ENCODE data around the gene ETFA. TPM values are rescaled to one million over a fixed set of nuclear protein-coding genes. Genes with fewer than 3 reads are reported as not detected.
A peak's percentile ranks its signal among the peaks of the same experiment; 100 is the strongest.

Gene ETFA
- total RNA-seq, 2 experiments from 2014 or later: 86.1 to 87.6 TPM

- H3K36me3 Mint-ChIP-seq: peaks cover 62% of the 10 kb centered on the region
- H3K27ac Mint-ChIP-seq: no peak overlapping the region
- H3K4me3 Mint-ChIP-seq: no peak overlapping the region
- ATAC-seq (ENCODE audit: low read depth) (no peak), DNase-seq (no peak)
- H3K4me1 Mint-ChIP-seq: peaks cover 6% of the 10 kb centered on the region
- H3K9me3 Mint-ChIP-seq: peaks cover 19% of the 10 kb centered on the region
- H3K27me3 Mint-ChIP-seq: no peaks in the 10 kb centered on the region
- POLR2A ChIA-PET: no interaction called here
These were observed 50.9 kb downstream of the ETFA start for GRCh38 chr15:76260246-76260938.

- H3K36me3 Mint-ChIP-seq: peaks cover 54% of the 10 kb centered on the region
- H3K4me3 Mint-ChIP-seq: no peak overlapping the region
- peaks cover 15% of the 10 kb centered on the region for H3K9me3 Mint-ChIP-seq
- peaks cover 6% of the 10 kb centered on the region for H3K4me1 Mint-ChIP-seq
- H3K27me3 Mint-ChIP-seq: no peaks in the 10 kb centered on the region
- H3K27ac Mint-ChIP-seq: no peak overlapping the region
- POLR2A ChIA-PET: no interaction called here
- DNase-seq: no peak
- ATAC-seq (ENCODE audit: low read depth): no peak
These were observed 51.9 kb downstream of the ETFA start for GRCh38 chr15:76259392-76259791.

- H3K4me3 Mint-ChIP-seq: no peak overlapping the region
- no peak for ATAC-seq (ENCODE audit: low read depth)
- H3K27ac Mint-ChIP-seq: no peak overlapping the region
- H3K9me3 Mint-ChIP-seq: peaks cover 10% of the 10 kb centered on the region
- H3K36me3 Mint-ChIP-seq: peaks cover 47% of the 10 kb centered on the region
- H3K27me3 Mint-ChIP-seq: no peaks in the 10 kb centered on the region
- H3K4me1 Mint-ChIP-seq: peaks cover 6% of the 10 kb centered on the region
- POLR2A ChIA-PET: no interaction called here
- no peak for DNase-seq
These were observed 52.8 kb downstream of the ETFA start for GRCh38 chr15:76258460-76258859.

- H3K36me3 Mint-ChIP-seq: peaks cover 12% of the 10 kb centered on the region
- no peak for ATAC-seq (ENCODE audit: low read depth)
- H3K27ac Mint-ChIP-seq: no peak overlapping the region
- no peak for DNase-seq
- no peaks in the 10 kb centered on the region for H3K4me1 Mint-ChIP-seq
- POLR2A ChIA-PET: no interaction called here
- no peaks in the 10 kb centered on the region for H3K9me3 Mint-ChIP-seq
- H3K27me3 Mint-ChIP-seq: no peaks in the 10 kb centered on the region
- H3K4me3 Mint-ChIP-seq: no peak overlapping the region
These were observed 57.4 kb downstream of the ETFA start for GRCh38 chr15:76253691-76254473.

GRCh38 chr15:76252249-76252648 lies 59.0 kb downstream of the ETFA start:
- Mint-ChIP-seq H3K27ac (no peak overlapping the region), H3K27me3 (no peaks in the 10 kb centered on the region)
- ATAC-seq (ENCODE audit: low read depth): no peak

GRCh38 chr15:76251717-76252116 lies 59.6 kb downstream of the ETFA start:
- POLR2A ChIA-PET: no interaction called here
- Mint-ChIP-seq H3K36me3 (peaks cover 7% of the 10 kb centered on the region), H3K4me1 (no peaks in the 10 kb centered on the region), H3K9me3 (no peaks in the 10 kb centered on the region), H3K27ac (no peak overlapping the region), H3K27me3 (no peaks in the 10 kb centered on the region), H3K4me3 (no peak overlapping the region)
- ATAC-seq (ENCODE audit: low read depth): no peak
- DNase-seq: no peak

More at GRCh38 chr15:76252249-76252648, 59.0 kb downstream of the ETFA start:
- Mint-ChIP-seq H3K4me3 (no peak overlapping the region), H3K4me1 (no peaks in the 10 kb centered on the region), H3K36me3 (peaks cover 10% of the 10 kb centered on the region), H3K9me3 (no peaks in the 10 kb centered on the region)
- no peak for DNase-seq
- POLR2A ChIA-PET: no interaction called here

- Mint-ChIP-seq H3K4me3 (no peak overlapping the region), H3K36me3 (peaks cover 8% of the 10 kb centered on the region), H3K27me3 (no peaks in the 10 kb centered on the region), H3K9me3 (no peaks in the 10 kb centered on the region), H3K27ac (no peak overlapping the region), H3K4me1 (no peaks in the 10 kb centered on the region)
- ATAC-seq (ENCODE audit: low read depth): no peak
- DNase-seq: no peak
- POLR2A ChIA-PET: no interaction called here
These were observed 66.1 kb downstream of the ETFA start for GRCh38 chr15:76245072-76245610.

- ATAC-seq (ENCODE audit: low read depth) (no peak), DNase-seq (no peak)
- H3K27me3 Mint-ChIP-seq: no peaks in the 10 kb centered on the region
- POLR2A ChIA-PET: no interaction called here
- H3K27ac Mint-ChIP-seq: no peak overlapping the region
- no peaks in the 10 kb centered on the region for H3K9me3 Mint-ChIP-seq
- peaks cover 11% of the 10 kb centered on the region for H3K36me3 Mint-ChIP-seq
- no peak overlapping the region for H3K4me3 Mint-ChIP-seq
- H3K4me1 Mint-ChIP-seq: no peaks in the 10 kb centered on the region
These were observed 71.5 kb downstream of the ETFA start for GRCh38 chr15:76239786-76240185.

GRCh38 chr15:76236350-76236749 lies 74.9 kb downstream of the ETFA start:
- Mint-ChIP-seq H3K4me3 (no peak overlapping the region), H3K27me3 (no peaks in the 10 kb centered on the region), H3K27ac (no peak overlapping the region), H3K4me1 (no peaks in the 10 kb centered on the region), H3K9me3 (no peaks in the 10 kb centered on the region), H3K36me3 (peaks cover 3% of the 10 kb centered on the region)
- DNase-seq (no peak), ATAC-seq (ENCODE audit: low read depth) (no peak)
- POLR2A ChIA-PET: no interaction called here

GRCh38 chr15:76235186-76235826 lies 76.0 kb downstream of the ETFA start:
- Mint-ChIP-seq H3K4me1 (no peaks in the 10 kb centered on the region), H3K9me3 (no peaks in the 10 kb centered on the region), H3K4me3 (no peak overlapping the region), H3K27me3 (no peaks in the 10 kb centered on the region), H3K27ac (no peak overlapping the region), H3K36me3 (peaks cover 6% of the 10 kb centered on the region)
- no peak for DNase-seq
- ATAC-seq (ENCODE audit: low read depth): peak; percentile 60
- POLR2A ChIA-PET: no interaction called here

- no peak overlapping the region for H3K27ac Mint-ChIP-seq
- no peaks in the 10 kb centered on the region for H3K4me1 Mint-ChIP-seq
- POLR2A ChIA-PET: no interaction called here
- H3K9me3 Mint-ChIP-seq: no peaks in the 10 kb centered on the region
- H3K4me3 Mint-ChIP-seq: no peak overlapping the region
- DNase-seq: no peak
- no peak for ATAC-seq (ENCODE audit: low read depth)
- no peaks in the 10 kb centered on the region for H3K27me3 Mint-ChIP-seq
- peaks cover 3% of the 10 kb centered on the region for H3K36me3 Mint-ChIP-seq
These were observed 76.9 kb downstream of the ETFA start for GRCh38 chr15:76234337-76234889.

- Mint-ChIP-seq H3K27me3 (no peaks in the 10 kb centered on the region), H3K4me3 (no peak overlapping the region), H3K27ac (no peak overlapping the region), H3K36me3 (peaks cover 3% of the 10 kb centered on the region), H3K9me3 (no peaks in the 10 kb centered on the region), H3K4me1 (no peaks in the 10 kb centered on the region)
- ATAC-seq (ENCODE audit: low read depth) (no peak), DNase-seq (no peak)
- POLR2A ChIA-PET: no interaction called here
These were observed 77.3 kb downstream of the ETFA start for GRCh38 chr15:76233921-76234320.

- POLR2A ChIA-PET: no interaction called here
- no peak overlapping the region for H3K27ac Mint-ChIP-seq
These were observed 82.0 kb downstream of the ETFA start for GRCh38 chr15:76229266-76229665.

More at GRCh38 chr15:76229266-76229665, 82.0 kb downstream of the ETFA start:
- Mint-ChIP-seq H3K9me3 (no peaks in the 10 kb centered on the region), H3K4me1 (no peaks in the 10 kb centered on the region), H3K4me3 (no peak overlapping the region), H3K27me3 (no peaks in the 10 kb centered on the region), H3K36me3 (peaks cover 10% of the 10 kb centered on the region)
- DNase-seq: no peak
- ATAC-seq (ENCODE audit: low read depth): no peak

Data from activated naive CD8-positive, alpha-beta T cell treated with anti-CD3 and anti-CD28 coated beads, Interleukin-2, amount 10 ng/mL, durations not matched to agents 7 days and 5 days (primary cell).